Pons (tissue), 1 donor: ENCODE data around the gene POLR3E.

Source experiments
- DNase-seq: peaks from one replicate; pipeline ENCODE4 v3.0.0-alpha.2; 2016; ENCODE audit warnings: low spot score

Gene POLR3E

GRCh38 chr16:22317001-22317530, 19.9 kb downstream of the POLR3E start:
- DNase-seq: no peak

- DNase-seq: no peak
Measured at GRCh38 chr16:22317625-22318024, 20.4 kb downstream of the POLR3E start.

GRCh38 chr16:22318690-22319358, 21.6 kb downstream of the POLR3E start:
- no peak for DNase-seq

GRCh38 chr16:22320572-22321339, 23.5 kb downstream of the POLR3E start:
- no peak for DNase-seq

GRCh38 chr16:22321340-22322001, 24.3 kb downstream of the POLR3E start:
- DNase-seq: peak; percentile 34

- DNase-seq: no peak
Measured at GRCh38 chr16:22322021-22322471, 24.8 kb downstream of the POLR3E start.

GRCh38 chr16:22322741-22323140, 25.5 kb downstream of the POLR3E start:
- no peak for DNase-seq

- DNase-seq: no peak
Measured at GRCh38 chr16:22323173-22323958, 26.2 kb downstream of the POLR3E start.

GRCh38 chr16:22323959-22324786, 27.0 kb downstream of the POLR3E start:
- no peak for DNase-seq

GRCh38 chr16:22324787-22325597, 27.8 kb downstream of the POLR3E start:
- no peak for DNase-seq

- no peak for DNase-seq
Measured at GRCh38 chr16:22325598-22326368, 28.6 kb downstream of the POLR3E start.

- no peak for DNase-seq
Measured at GRCh38 chr16:22326369-22326652, 29.1 kb downstream of the POLR3E start.

GRCh38 chr16:22326771-22327445, 29.7 kb downstream of the POLR3E start:
- DNase-seq: no peak

GRCh38 chr16:22327446-22327775, 30.2 kb downstream of the POLR3E start:
- no peak for DNase-seq

- DNase-seq: no peak
Measured at GRCh38 chr16:22328081-22328725, 31.0 kb downstream of the POLR3E start.

GRCh38 chr16:22329199-22329695, 32.0 kb downstream of the POLR3E start:
- no peak for DNase-seq

GRCh38 chr16:22330326-22330725, 33.1 kb downstream of the POLR3E start:
- DNase-seq: no peak

- peak; percentile 26 for DNase-seq
Measured at GRCh38 chr16:22333457-22333994, 36.3 kb downstream of the POLR3E start.
